ENCODE results near the gene LANCL2. TPM values are rescaled to one million over a fixed set of nuclear protein-coding genes. Genes with fewer than 3 reads are reported as not detected.
A peak's percentile ranks its signal among the peaks of the same experiment; 100 is the strongest.

The LANCL2 gene
- total RNA-seq, 2 donors from 2014 or later = 16.2 to 17.8 TPM

GRCh38 chr7:55438757-55439525, 73.8 kb downstream of the LANCL2 start:
- H3K36me3 ChIP-seq = no peaks in the 10 kb centered on the region
- H3K27ac ChIP-seq = no peak overlapping the region
- peak; percentile 41 for DNase-seq
- no peak overlapping the region for H3K9ac ChIP-seq (ENCODE audit: low read depth in 2 of 2, low read length in 2 of 2)
- no peak for TF ChIP-seq CTCF (IDR thresholded peaks at IDR 0.05)
- H3K27me3 ChIP-seq = no peaks in the 10 kb centered on the region
- intact Hi-C loops (cut with DNase I) = no loop called here
- no peaks in the 10 kb centered on the region for H3K9me3 ChIP-seq
- H3K4me1 ChIP-seq = no peaks in the 10 kb centered on the region
- no peak overlapping the region for H3K4me3 ChIP-seq

GRCh38 chr7:55439627-55440026, 74.5 kb downstream of the LANCL2 start:
- Histone ChIP-seq H3K9me3 (no peaks in the 10 kb centered on the region), H3K4me1 (no peaks in the 10 kb centered on the region), H3K36me3 (no peaks in the 10 kb centered on the region), H3K27ac (no peak overlapping the region), H3K27me3 (no peaks in the 10 kb centered on the region), H3K9ac (ENCODE audit: low read depth in 2 of 2, low read length in 2 of 2) (no peak overlapping the region), H3K4me3 (no peak overlapping the region)
- no peak for DNase-seq
- no peak for TF ChIP-seq CTCF (IDR thresholded peaks at IDR 0.05)
- intact Hi-C loops (cut with DNase I) = no loop called here

- intact Hi-C loops (cut with DNase I) = no loop called here
- no peak overlapping the region for H3K27ac ChIP-seq
- no peak overlapping the region for H3K4me3 ChIP-seq
- H3K9me3 ChIP-seq = no peaks in the 10 kb centered on the region
- H3K27me3 ChIP-seq = no peaks in the 10 kb centered on the region
- no peaks in the 10 kb centered on the region for H3K36me3 ChIP-seq
- H3K9ac ChIP-seq (ENCODE audit: low read depth in 2 of 2, low read length in 2 of 2) = no peak overlapping the region
- H3K4me1 ChIP-seq = no peaks in the 10 kb centered on the region
- DNase-seq = no peak
- TF ChIP-seq CTCF (IDR thresholded peaks at IDR 0.05) = no peak
These were observed 75.0 kb downstream of the LANCL2 start for GRCh38 chr7:55440040-55440690.

GRCh38 chr7:55441002-55441401, 75.9 kb downstream of the LANCL2 start:
- Histone ChIP-seq H3K9ac (ENCODE audit: low read depth in 2 of 2, low read length in 2 of 2) (no peak overlapping the region), H3K36me3 (no peaks in the 10 kb centered on the region), H3K4me3 (no peak overlapping the region), H3K9me3 (no peaks in the 10 kb centered on the region), H3K4me1 (no peaks in the 10 kb centered on the region), H3K27ac (no peak overlapping the region), H3K27me3 (no peaks in the 10 kb centered on the region)
- TF ChIP-seq CTCF (IDR thresholded peaks at IDR 0.05) = no peak
- intact Hi-C loops (cut with DNase I) = no loop called here
- DNase-seq = no peak

- intact Hi-C loops (cut with DNase I) = no loop called here
- H3K27ac ChIP-seq = no peak overlapping the region
- no peaks in the 10 kb centered on the region for H3K27me3 ChIP-seq
- DNase-seq = no peak
- TF ChIP-seq CTCF (IDR thresholded peaks at IDR 0.05) = no peak
- H3K9me3 ChIP-seq = no peaks in the 10 kb centered on the region
- H3K9ac ChIP-seq (ENCODE audit: low read depth in 2 of 2, low read length in 2 of 2) = no peak overlapping the region
- H3K4me1 ChIP-seq = no peaks in the 10 kb centered on the region
- H3K4me3 ChIP-seq = no peak overlapping the region
- no peaks in the 10 kb centered on the region for H3K36me3 ChIP-seq
These were observed 76.8 kb downstream of the LANCL2 start for GRCh38 chr7:55441774-55442522.

Data from colonic mucosa (tissue), 4 donors.